Smooth muscle cell (in vitro differentiated cells): Measurements from ENCODE around the gene ATXN2. TPM values are rescaled to one million over a fixed set of nuclear protein-coding genes. Genes with fewer than 3 reads are reported as not detected.
"Not testable (repeated sequence)": the region's sequence is repeated elsewhere in the genome, so short reads cannot be mapped to it uniquely, and the experiment has no call there.

Experiments
- DNase-seq: peaks from one replicate; lab custom pipeline; 2025; ENCODE audit not compliant: unreplicated experiment; lab: John Stamatoyannopoulos, UW
- H2AFZ ChIP-seq: fragments of 200-600 bp; sonication (generic); 2 replicates; pipeline ENCODE4 v1.6.0; 2016; ENCODE audit warnings: antibody characterized with exemption, low read depth, mild to moderate bottlenecking
- H3F3A ChIP-seq: fragments of 200-600 bp; sonication (generic); 2 replicates; pipeline ENCODE4 v1.6.0; 2017; ENCODE audit warnings: antibody characterized with exemption, low read depth
- H3K27ac ChIP-seq: fragments of 200-600 bp; sonication (generic); 2 replicates; pipeline ENCODE4 v1.5.1; 2016; ENCODE audit warnings: low read depth, mild to moderate bottlenecking
- H3K27me3 ChIP-seq: fragments of 200-600 bp; sonication (generic); 2 replicates; pipeline ENCODE4 v1.6.1; 2016; ENCODE audit warnings: low read depth, mild to moderate bottlenecking
- H3K36me3 ChIP-seq: fragments of 200-600 bp; sonication (generic); 2 replicates; pipeline ENCODE4 v1.5.1; 2016; ENCODE audit warnings: low read depth
- H3K4me1 ChIP-seq: fragments of 200-600 bp; sonication (generic); 2 replicates; pipeline ENCODE4 v1.5.1; 2016; ENCODE audit warnings: low read depth
- H3K4me2 ChIP-seq: fragments of 200-600 bp; sonication (generic); 2 replicates; pipeline ENCODE4 v1.6.0; 2016; ENCODE audit warnings: mild to moderate bottlenecking
- H3K4me3 ChIP-seq: fragments of 200-600 bp; sonication (generic); 2 replicates; pipeline ENCODE4 v1.5.1; 2016; ENCODE audit warnings: mild to moderate bottlenecking
- H3K79me2 ChIP-seq: fragments of 200-600 bp; sonication (generic); 2 replicates; pipeline ENCODE4 v1.6.0; 2016; ENCODE audit warnings: low read depth, mild to moderate bottlenecking
- H3K9ac ChIP-seq: fragments of 200-600 bp; sonication (generic); 2 replicates; pipeline ENCODE4 v1.6.0; 2016; ENCODE audit warnings: low read depth
- H3K9me3 ChIP-seq: fragments of 200-600 bp; sonication (generic); replicated peaks from 2 replicates; pipeline ENCODE4 v1.5.1; 2016; ENCODE audit warnings: low read depth
- H4K20me1 ChIP-seq: fragments of 200-600 bp; sonication (generic); 2 replicates; pipeline ENCODE4 v1.6.0; 2016; ENCODE audit warnings: low read depth
- CTCF ChIP-seq: fragments of 200-600 bp; sonication (generic); IDR thresholded peaks from 2 replicates; pipeline ENCODE4 v1.5.1; 2017; ENCODE audit warnings: borderline replicate concordance, mild to moderate bottlenecking, antibody characterized with exemption; ENCODE audit not compliant: insufficient read depth, poor library complexity, severe bottlenecking
- WGBS: methylation state at CpG from one replicate; pipeline ENCODE4 v1.1.7; 2016; ENCODE audit warnings: low lambda C conversion rate; 5-methylcytosine and 5-hydroxymethylcytosine counted together
- polyA plus RNA-seq: library from polyadenylated mRNA; unstranded; fragments of >200 nt; fragmentation: Nextera tagmentation; extraction: Ambion mirVana; gene quantifications from 2 replicates; pipeline ENCODE4 v1.2.1, GENCODE V29; 2016
- total RNA-seq: library from RNA; depleted of rRNA; stranded (reverse); fragments of >200 nt; gene quantifications from 2 replicates; pipeline ENCODE4 v1.2.3, GENCODE V29; 2014

The ATXN2 gene
- total and polyA plus RNA-seq, 2 experiments from 2014 or later: 29.3 to 39.6 TPM

GRCh38 chr12:111570084-111570961 lies 28.8 kb downstream of the ATXN2 start:
- Histone ChIP-seq H3K36me3 (no peaks in the 10 kb centered on the region), H3K27me3 (no peaks in the 10 kb centered on the region), H4K20me1 (peaks cover 97% of the 10 kb centered on the region), H3K9me3 (no peaks in the 10 kb centered on the region), H3K4me3 (no peak overlapping the region), H3F3A (no peaks in the 10 kb centered on the region), H3K9ac (peak overlapping the region; percentile 7), H3K4me1 (peaks cover 15% of the 10 kb centered on the region), H2AFZ (no peak overlapping the region), H3K79me2 (peaks cover 95% of the 10 kb centered on the region), H3K27ac (peak overlapping the region; percentile 77), H3K4me2 (peak overlapping the region; percentile 61)
- 31% methylated on average over 9 of the region's 9 CpGs for WGBS
- TF ChIP-seq CTCF: no peak
- DNase-seq: no peak

GRCh38 chr12:111569363-111570083 lies 29.6 kb downstream of the ATXN2 start:
- H3K79me2 ChIP-seq: peaks cover 95% of the 10 kb centered on the region
- no peaks in the 10 kb centered on the region for H3K36me3 ChIP-seq
- H2AFZ ChIP-seq: no peak overlapping the region
- H4K20me1 ChIP-seq: peaks cover 97% of the 10 kb centered on the region
- no peak for DNase-seq
- H3K9me3 ChIP-seq: no peaks in the 10 kb centered on the region
- H3K4me2 ChIP-seq: peak overlapping the region; percentile 61
- 84% methylated on average over 6 of the region's 6 CpGs for WGBS
- H3K27me3 ChIP-seq: no peaks in the 10 kb centered on the region
- no peaks in the 10 kb centered on the region for H3F3A ChIP-seq
- H3K9ac ChIP-seq: no peak overlapping the region
- H3K4me1 ChIP-seq: peaks cover 15% of the 10 kb centered on the region
- H3K27ac ChIP-seq: peak overlapping the region; percentile 77
- H3K4me3 ChIP-seq: no peak overlapping the region
- TF ChIP-seq CTCF: no peak

GRCh38 chr12:111560844-111561243 lies 38.3 kb downstream of the ATXN2 start:
- WGBS: 95% methylated on average over 10 of the region's 10 CpGs
- not testable (repeated sequence) for H3F3A ChIP-seq, DNase-seq, H3K4me2 ChIP-seq, H3K9ac ChIP-seq, H3K4me3 ChIP-seq, H3K27me3 ChIP-seq, H3K36me3 ChIP-seq, H3K9me3 ChIP-seq, H2AFZ ChIP-seq, H3K27ac ChIP-seq, H3K4me1 ChIP-seq
- H3K79me2 ChIP-seq: peaks cover 100% of the 10 kb centered on the region
- H4K20me1 ChIP-seq: peaks cover 100% of the 10 kb centered on the region

GRCh38 chr12:111558107-111558376 lies 41.1 kb downstream of the ATXN2 start:
- Histone ChIP-seq H3K9me3 (no peaks in the 10 kb centered on the region), H3F3A (no peaks in the 10 kb centered on the region), H3K27me3 (no peaks in the 10 kb centered on the region), H3K4me1 (peaks cover 3% of the 10 kb centered on the region), H3K36me3 (no peaks in the 10 kb centered on the region), H3K9ac (no peak overlapping the region), H3K4me3 (no peak overlapping the region), H4K20me1 (peaks cover 100% of the 10 kb centered on the region), H3K27ac (peak overlapping the region; percentile 7), H2AFZ (no peak overlapping the region), H3K79me2 (peaks cover 100% of the 10 kb centered on the region), H3K4me2 (no peak overlapping the region)
- TF ChIP-seq CTCF: no peak
- WGBS: 83% methylated on average over 3 of the region's 3 CpGs
- DNase-seq: no peak
